Naive thymus-derived CD8-positive, alpha-beta T cell (primary cell): ENCODE data around the gene SHPK. TPM values are rescaled to one million over a fixed set of nuclear protein-coding genes. Genes with fewer than 3 reads are reported as not detected.
"Not testable (repeated sequence)": the region's sequence is repeated elsewhere in the genome, so short reads cannot be mapped to it uniquely, and the experiment has no call there.

ENCODE experiments used
- ATAC-seq, 2 donors: fragments of 150-1000 bp; cut with Tn5 transposase in 1 of 2; sonication (Bioruptor Pico), chemical (Tn5 transposase) in 1 of 2; 1 replicate in 1 of 2; 2 replicates in 1 of 2; pipeline ENCODE4 v1.10.0; 2021; ENCODE audit warnings: mild to moderate bottlenecking in 2 of 2, moderate library complexity in 2 of 2
- POLR2A ChIA-PET: fragments of 350-600 bp; sonication (Branson Sonifier 250); formaldehyde crosslinking; loops from one replicate; lab custom pipeline; 2021; ENCODE audit warnings: antibody characterized with exemption; lab: Charles Lee
- DNase-seq, 10 donors: peaks; one replicate each; pipeline versions ENCODE4 v3.0.0 to v3.0.0-alpha.2; 2020 to 2022
- H3K27ac Mint-ChIP-seq, 10 donors: one replicate each; pipeline ENCODE4 v1.8.0; 2020 to 2022; ENCODE audit warnings: mild to moderate bottlenecking in 10 of 10, mixed read lengths in 10 of 10, moderate library complexity in 4 of 10, inconsistent platforms in 1 of 10
- H3K27me3 Mint-ChIP-seq, 5 donors: one replicate each; pipeline ENCODE4 v1.8.0; 2021 to 2022; ENCODE audit warnings: mixed read lengths in 5 of 5
- H3K36me3 Mint-ChIP-seq, 3 donors: one replicate each; pipeline ENCODE4 v1.8.0; 2020 to 2022; ENCODE audit warnings: mixed read lengths in 3 of 3, mild to moderate bottlenecking in 2 of 3, inconsistent platforms in 1 of 3
- H3K4me1 Mint-ChIP-seq, 4 donors: one replicate each; pipeline ENCODE4 v1.8.0; 2021 to 2022; ENCODE audit warnings: mixed read lengths in 4 of 4
- H3K4me3 Mint-ChIP-seq, 10 donors: one replicate each; pipeline ENCODE4 v1.8.0; 2020 to 2022; ENCODE audit warnings: mild to moderate bottlenecking in 10 of 10, mixed read lengths in 10 of 10, moderate library complexity in 6 of 10, inconsistent platforms in 1 of 10
- H3K9me3 Mint-ChIP-seq, 9 donors: one replicate each; pipeline ENCODE4 v1.8.0; 2020 to 2022; ENCODE audit warnings: mixed read lengths in 9 of 9, mild to moderate bottlenecking in 3 of 9, inconsistent platforms in 1 of 9, moderate library complexity in 1 of 9
- polyA plus RNA-seq, 3 donors: library from polyadenylated mRNA; unstranded; fragments of 300-500 nt; fragmentation: Illumina TruSeq; gene quantifications; one replicate each; pipeline ENCODE4 v1.2.3, GENCODE V29; 2021
- total RNA-seq, 8 experiments: library from RNA in 2 of 8; stranded (reverse) in 2 of 8; gene quantifications; one replicate each; pipeline ENCODE4 v1.2.3 and lab custom pipeline; 2021 to 2026

The SHPK gene
- total and polyA plus RNA-seq, 5 experiments from 2014 or later, result 3.5 to 10.1 (median 7.1) TPM

- no peak overlapping the region for H3K27ac Mint-ChIP-seq
- H3K9me3 Mint-ChIP-seq, result no peaks in the 10 kb centered on the region
- peaks cover 0 to 14% (median 0%) of the 10 kb centered on the region in 3 donors for H3K36me3 Mint-ChIP-seq
- DNase-seq, result no peak
- peaks cover 0 to 2% (median 0%) of the 10 kb centered on the region in 4 donors for H3K4me1 Mint-ChIP-seq
- no peaks in the 10 kb centered on the region for H3K27me3 Mint-ChIP-seq
- no peak overlapping the region for H3K4me3 Mint-ChIP-seq
- POLR2A ChIA-PET, result no interaction called here
- no peak for ATAC-seq
Observed at GRCh38 chr17:3571043-3571900, 64.8 kb downstream of the SHPK start.

- peak overlapping the region in 1 of 10 donors; percentile 29 for H3K27ac Mint-ChIP-seq
- POLR2A ChIA-PET, result no interaction called here
- H3K4me3 Mint-ChIP-seq, result no peak overlapping the region
- no peaks in the 10 kb centered on the region for H3K9me3 Mint-ChIP-seq
- ATAC-seq (no peak), DNase-seq (no peak)
- peaks cover 0 to 2% (median 0%) of the 10 kb centered on the region in 4 donors for H3K4me1 Mint-ChIP-seq
- peaks cover 0 to 20% (median 0%) of the 10 kb centered on the region in 3 donors for H3K36me3 Mint-ChIP-seq
- H3K27me3 Mint-ChIP-seq, result no peaks in the 10 kb centered on the region
Observed at GRCh38 chr17:3569534-3570137, 66.4 kb downstream of the SHPK start.

- no peak for DNase-seq
- Mint-ChIP-seq H3K9me3 (peaks cover 0 to 1% (median 0%) of the 10 kb centered on the region in 9 donors), H3K36me3 (peaks cover 0 to 20% (median 0%) of the 10 kb centered on the region in 3 donors), H3K27ac (no peak overlapping the region), H3K27me3 (no peaks in the 10 kb centered on the region), H3K4me3 (no peak overlapping the region), H3K4me1 (peaks cover 0 to 2% (median 0%) of the 10 kb centered on the region in 4 donors)
- ATAC-seq, result no peak
- POLR2A ChIA-PET, result no interaction called here
Observed at GRCh38 chr17:3566551-3566950, 69.5 kb downstream of the SHPK start.

- POLR2A ChIA-PET, result interaction anchor here (0.7 kb wide), 1 partner anchor 11 kb away, joined by 3 read pairs; no protein-coding TSS in a partner anchor
- ATAC-seq, result no peak
- H3K9me3 Mint-ChIP-seq, result peaks cover 0 to 3% (median 0%) of the 10 kb centered on the region in 9 donors
- H3K4me1 Mint-ChIP-seq, result peaks cover 0 to 2% (median 0%) of the 10 kb centered on the region in 4 donors
- H3K27ac Mint-ChIP-seq, result peak overlapping the region in 1 of 10 donors; percentile 27
- no peaks in the 10 kb centered on the region for H3K27me3 Mint-ChIP-seq
- no peak for DNase-seq
- peaks cover 0 to 16% (median 0%) of the 10 kb centered on the region in 3 donors for H3K36me3 Mint-ChIP-seq
- H3K4me3 Mint-ChIP-seq, result no peak overlapping the region
Observed at GRCh38 chr17:3565143-3565542, 70.9 kb downstream of the SHPK start.

- POLR2A ChIA-PET, H3K9me3 Mint-ChIP-seq, H3K4me3 Mint-ChIP-seq, DNase-seq, ATAC-seq, H3K27ac Mint-ChIP-seq, H3K27me3 Mint-ChIP-seq, H3K4me1 Mint-ChIP-seq: not testable (repeated sequence)
- peaks cover 0 to 12% (median 0%) of the 10 kb centered on the region in 3 donors for H3K36me3 Mint-ChIP-seq
Observed at GRCh38 chr17:3564241-3564640, 71.8 kb downstream of the SHPK start.

GRCh38 chr17:3559270-3559645, 76.8 kb downstream of the SHPK start:
- Mint-ChIP-seq H3K36me3 (no peaks in the 10 kb centered on the region), H3K9me3 (peaks cover 0 to 3% (median 0%) of the 10 kb centered on the region in 9 donors), H3K4me1 (peaks cover 3 to 10% (median 5%) of the 10 kb centered on the region in 4 donors), H3K4me3 (no peak overlapping the region), H3K27me3 (peaks cover 0 to 3% (median 0%) of the 10 kb centered on the region in 5 donors), H3K27ac (no peak overlapping the region)
- POLR2A ChIA-PET, result no interaction called here
- no peak for ATAC-seq
- no peak for DNase-seq

GRCh38 chr17:3558603-3559269, 77.3 kb downstream of the SHPK start:
- Mint-ChIP-seq H3K36me3 (no peaks in the 10 kb centered on the region), H3K4me3 (no peak overlapping the region), H3K9me3 (peaks cover 0 to 3% (median 0%) of the 10 kb centered on the region in 9 donors), H3K27ac (peak overlapping the region in 1 of 10 donors; percentile 56), H3K4me1 (peaks cover 3 to 10% (median 5%) of the 10 kb centered on the region in 4 donors), H3K27me3 (peaks cover 0 to 6% (median 3%) of the 10 kb centered on the region in 5 donors)
- ATAC-seq (peak; percentile 42 to 59), DNase-seq (no peak)
- POLR2A ChIA-PET, result no interaction called here

Other genes with a start within 250 kb of the SHPK start
- 1 to 10 TPM; 5.1 to 5.8 TPM for gene OR3A2, start 249.9 kb downstream of the SHPK start, total RNA-seq
- gene OR3A2, start 249.9 kb downstream of the SHPK start, polyA plus RNA-seq, result 1 to 10 TPM in 1 of 3 donors, under 1 TPM in 1, not detected in 1; 0.91 to 1.4 TPM
- gene OR1E1, start 237.8 kb downstream of the SHPK start, total RNA-seq, result not detected
- gene OR1E1, start 237.8 kb downstream of the SHPK start, polyA plus RNA-seq, result not detected
- gene OR3A3, start 224.9 kb downstream of the SHPK start, total RNA-seq, result not detected
- not detected for gene OR3A3, start 224.9 kb downstream of the SHPK start, polyA plus RNA-seq
- gene OR1E2, start 202.4 kb downstream of the SHPK start, total RNA-seq, result not detected
- gene OR1E2, start 202.4 kb downstream of the SHPK start, polyA plus RNA-seq, result not detected
- under 1 TPM in 1 of 2 experiments, not detected in 1; 0.36 TPM for gene SPATA22, start 164.4 kb downstream of the SHPK start, total RNA-seq
- not detected for gene SPATA22, start 164.4 kb downstream of the SHPK start, polyA plus RNA-seq
- not detected for gene ASPA, start 160.3 kb downstream of the SHPK start, total RNA-seq
- gene ASPA, start 160.3 kb downstream of the SHPK start, polyA plus RNA-seq, result not detected
- under 1 TPM; 0.13 to 0.38 TPM for gene TRPV3, start 78.4 kb downstream of the SHPK start, total RNA-seq
- under 1 TPM in 1 of 3 donors, not detected in 2; 0.47 TPM for gene TRPV3, start 78.4 kb downstream of the SHPK start, polyA plus RNA-seq
- 1 to 10 TPM; 5.9 to 9.3 TPM for gene TRPV1, start 26.8 kb downstream of the SHPK start, total RNA-seq
- gene TRPV1, start 26.8 kb downstream of the SHPK start, polyA plus RNA-seq, result under 1 TPM in 2 of 3 donors, not detected in 1; 0.34 to 0.79 TPM
- 10 to 100 TPM in 1 of 2 experiments, 1 to 10 TPM in 1; 9.8 to 11.7 TPM for gene CTNS, start 510 bp upstream of the SHPK start, total RNA-seq
- 1 to 10 TPM; 4.5 to 9.5 (median 8.7) TPM for gene CTNS, start 510 bp upstream of the SHPK start, polyA plus RNA-seq
- 10 to 100 TPM; 12.0 to 14.6 TPM for gene TAX1BP3, start 32.3 kb upstream of the SHPK start, total RNA-seq
- gene TAX1BP3, start 32.3 kb upstream of the SHPK start, polyA plus RNA-seq, result 10 to 100 TPM; 26.6 to 28.1 (median 27.4) TPM
- gene EMC6, start 32.6 kb upstream of the SHPK start, total RNA-seq, result 10 to 100 TPM; 29.8 TPM
- gene EMC6, start 32.6 kb upstream of the SHPK start, polyA plus RNA-seq, result 10 to 100 TPM; 83.3 to 97.0 (median 92.5) TPM
- 10 to 100 TPM; 22.1 to 23.7 TPM for gene P2RX5, start 59.9 kb upstream of the SHPK start, total RNA-seq
- gene P2RX5, start 59.9 kb upstream of the SHPK start, polyA plus RNA-seq, result 10 to 100 TPM; 15.6 to 23.6 (median 16.7) TPM
- gene HASPIN, start 87.7 kb upstream of the SHPK start, total RNA-seq, result under 1 TPM; 0.38 to 0.57 TPM
- under 1 TPM in 2 of 3 donors, not detected in 1; 0.13 to 0.28 TPM for gene HASPIN, start 87.7 kb upstream of the SHPK start, polyA plus RNA-seq
- gene ITGAE, start 164.9 kb upstream of the SHPK start, total RNA-seq, result 10 to 100 TPM; 24.5 to 26.8 TPM
- 10 to 100 TPM; 52.7 to 58.1 (median 55.6) TPM for gene ITGAE, start 164.9 kb upstream of the SHPK start, polyA plus RNA-seq
- 10 to 100 TPM; 51.1 to 52.0 TPM for gene NCBP3, start 210.0 kb upstream of the SHPK start, total RNA-seq
- gene NCBP3, start 210.0 kb upstream of the SHPK start, polyA plus RNA-seq, result 10 to 100 TPM in 1 of 3 donors, 1 to 10 TPM in 2; 9.3 to 15.5 (median 9.3) TPM